NCI-H2171 (cell line): ENCODE results near the gene PRKN.

Experiments used
- DNase-seq: peaks from one replicate; lab custom pipeline; 2025; lab: John Stamatoyannopoulos, UW

The PRKN gene

GRCh38 chr6:162727322-162728182, at the start of gene PRKN, which contains the start of gene PACRG:
TSS of gene PRKN (minus strand) at chr6:162727766.
TSS of gene PACRG (plus strand) at chr6:162727974.
- peak; percentile 96 for DNase-seq

- no peak for DNase-seq
Observed at GRCh38 chr6:162777091-162777490, 49.5 kb upstream of the PRKN start.

- peak; percentile 52 for DNase-seq
Observed at GRCh38 chr6:162773996-162774395, 46.4 kb upstream of the PRKN start.

- no peak for DNase-seq
Observed at GRCh38 chr6:162772466-162772865, 44.9 kb upstream of the PRKN start.

GRCh38 chr6:162770955-162771354, 43.4 kb upstream of the PRKN start:
- DNase-seq: no peak

GRCh38 chr6:162770136-162770535, 42.6 kb upstream of the PRKN start:
- DNase-seq: no peak

DNA sequence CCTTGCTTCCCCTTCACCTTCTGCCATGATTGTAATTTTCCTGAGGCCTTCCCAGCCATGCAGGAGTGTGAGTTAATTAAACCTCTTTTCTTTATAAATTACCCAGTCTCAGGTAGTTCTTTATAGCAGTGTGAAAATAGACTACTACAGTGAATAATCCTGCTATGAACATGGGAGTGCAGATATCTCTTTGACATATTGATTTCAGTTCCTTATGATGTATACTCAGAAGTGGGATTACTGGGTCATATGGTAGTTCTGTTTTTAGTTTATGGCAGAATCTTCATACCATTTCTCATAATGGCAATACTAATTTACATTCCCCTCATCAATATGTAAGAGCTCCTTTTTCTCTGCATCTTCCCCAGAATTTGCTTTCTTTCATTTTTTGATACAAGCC, 26.2 kb upstream of the PRKN start:
- no peak for DNase-seq

GRCh38 chr6:162751211-162751859, 23.8 kb upstream of the PRKN start:
- DNase-seq: no peak

DNA sequence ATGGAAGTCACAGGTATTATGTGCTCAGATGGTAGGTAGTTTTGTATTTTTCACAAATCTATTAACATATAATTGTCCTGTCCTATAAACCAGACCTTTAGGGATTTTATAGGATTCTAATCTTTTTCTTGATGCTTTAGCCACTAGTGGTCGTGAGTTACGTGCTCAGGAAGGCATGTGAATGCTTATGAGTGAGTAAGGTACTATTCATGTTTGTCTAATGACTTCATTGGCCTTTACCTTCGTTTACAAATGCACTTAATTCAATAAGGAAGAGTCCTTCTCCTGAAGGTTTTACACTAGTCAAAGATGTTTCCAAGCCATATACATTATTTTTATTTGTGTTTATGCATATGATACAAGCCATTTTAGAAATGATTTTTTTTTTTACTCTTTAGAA, 23.2 kb upstream of the PRKN start:
- no peak for DNase-seq

DNA sequence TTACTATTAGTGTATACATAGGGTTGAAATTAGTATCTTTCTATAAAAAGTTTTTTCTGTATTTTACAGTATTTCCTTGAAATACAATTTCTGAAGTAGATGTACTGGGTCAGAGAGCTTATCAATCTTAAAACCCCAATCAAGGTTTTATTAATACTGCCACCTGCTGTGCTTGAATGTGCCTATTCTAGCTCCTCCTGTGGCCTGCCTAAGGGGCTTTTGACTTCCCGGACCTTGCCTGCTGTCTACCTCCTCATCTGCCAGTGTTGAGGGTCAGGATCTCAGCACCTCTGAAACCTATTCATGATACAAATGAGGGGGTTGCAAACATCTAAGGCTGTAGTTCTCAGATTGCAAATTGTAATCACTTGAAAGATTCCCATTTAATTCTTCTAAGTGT, 9.4 kb upstream of the PRKN start:
- no peak for DNase-seq

GRCh38 chr6:162733489-162733888, 5.9 kb upstream of the PRKN start:
- DNase-seq: no peak

DNA sequence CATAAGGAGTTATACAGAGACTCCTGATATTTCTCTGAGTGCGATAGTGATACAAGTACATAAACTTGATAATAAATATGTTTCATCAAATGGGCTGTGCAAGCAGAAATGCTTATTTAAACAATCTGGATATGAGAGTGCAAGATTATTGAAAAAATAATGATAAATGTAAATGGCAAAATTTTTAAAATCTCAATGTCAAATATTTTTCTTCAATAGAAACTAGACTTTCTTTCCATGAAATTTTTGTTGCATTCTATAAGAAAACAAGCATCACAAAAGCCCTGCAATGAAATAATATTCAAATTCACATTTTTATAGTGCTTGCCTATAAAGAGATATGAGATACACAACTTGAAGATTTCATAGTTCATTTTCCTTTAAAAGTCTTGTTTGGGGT, 2.9 kb upstream of the PRKN start:
- DNase-seq: no peak

- DNase-seq: no peak
Observed at GRCh38 chr6:162728706-162729105, 1.1 kb upstream of the PRKN start.

DNA sequence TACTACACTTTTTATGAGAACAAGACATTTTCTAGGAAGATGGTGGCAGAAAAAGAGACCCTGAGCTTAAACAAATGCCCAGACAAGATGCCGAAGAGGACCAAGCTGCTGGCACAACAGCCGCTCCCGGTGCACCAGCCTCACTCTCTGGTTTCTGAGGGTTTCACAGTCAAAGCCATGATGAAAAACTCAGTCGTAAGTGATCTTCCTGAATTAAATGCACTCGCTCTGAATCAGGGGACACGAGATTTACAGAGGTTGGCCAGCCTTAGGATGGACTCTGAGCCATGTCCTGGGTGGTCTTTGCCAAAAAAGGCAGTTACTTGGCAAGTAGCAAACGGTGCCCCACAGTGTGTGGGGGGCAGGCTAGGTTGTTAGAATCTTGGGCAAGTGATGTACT, 631 bp upstream of the PRKN start:
- no peak for DNase-seq

DNA sequence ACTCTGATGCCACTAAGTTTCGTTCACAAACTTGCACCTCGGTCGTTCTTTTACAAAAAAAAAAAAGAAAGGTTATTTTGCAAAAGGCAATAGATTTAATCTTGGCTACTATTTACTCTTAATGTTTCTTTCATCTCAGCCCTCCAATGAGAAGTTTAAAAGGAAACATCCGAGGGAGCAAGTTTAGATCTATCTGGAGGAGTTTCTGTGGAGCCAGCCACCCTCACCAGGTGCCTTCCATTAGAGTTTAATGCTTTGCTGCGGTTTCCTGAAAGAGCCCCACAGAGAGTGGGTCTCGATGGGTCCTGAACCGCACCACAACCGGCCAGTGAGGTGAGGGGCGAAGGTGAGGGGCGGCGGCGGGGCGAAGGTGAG, 632 bp downstream of the PRKN start:
- no peak for DNase-seq

GRCh38 chr6:162722633-162723032, 4.9 kb downstream of the PRKN start:
- no peak for DNase-seq

- no peak for DNase-seq
Observed at GRCh38 chr6:162722226-162722625, 5.3 kb downstream of the PRKN start.

DNA sequence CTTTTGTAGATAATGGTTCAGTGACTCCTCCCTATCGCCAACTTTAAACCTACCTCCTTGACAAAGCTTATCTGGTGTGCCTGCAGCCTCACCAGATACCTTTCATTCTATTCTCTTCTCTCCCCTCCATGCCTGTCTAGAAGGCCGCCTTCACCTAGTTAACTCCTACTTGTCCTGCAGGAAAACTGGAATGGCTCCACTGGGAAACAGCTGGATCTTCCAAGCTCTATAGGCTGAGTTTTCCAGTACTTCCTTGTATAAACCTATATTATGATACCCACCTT, 6.2 kb downstream of the PRKN start:
- no peak for DNase-seq

GRCh38 chr6:162719528-162719927, 8.0 kb downstream of the PRKN start:
- no peak for DNase-seq

- DNase-seq: no peak
Observed at GRCh38 chr6:162715601-162716000, 12.0 kb downstream of the PRKN start.

DNA sequence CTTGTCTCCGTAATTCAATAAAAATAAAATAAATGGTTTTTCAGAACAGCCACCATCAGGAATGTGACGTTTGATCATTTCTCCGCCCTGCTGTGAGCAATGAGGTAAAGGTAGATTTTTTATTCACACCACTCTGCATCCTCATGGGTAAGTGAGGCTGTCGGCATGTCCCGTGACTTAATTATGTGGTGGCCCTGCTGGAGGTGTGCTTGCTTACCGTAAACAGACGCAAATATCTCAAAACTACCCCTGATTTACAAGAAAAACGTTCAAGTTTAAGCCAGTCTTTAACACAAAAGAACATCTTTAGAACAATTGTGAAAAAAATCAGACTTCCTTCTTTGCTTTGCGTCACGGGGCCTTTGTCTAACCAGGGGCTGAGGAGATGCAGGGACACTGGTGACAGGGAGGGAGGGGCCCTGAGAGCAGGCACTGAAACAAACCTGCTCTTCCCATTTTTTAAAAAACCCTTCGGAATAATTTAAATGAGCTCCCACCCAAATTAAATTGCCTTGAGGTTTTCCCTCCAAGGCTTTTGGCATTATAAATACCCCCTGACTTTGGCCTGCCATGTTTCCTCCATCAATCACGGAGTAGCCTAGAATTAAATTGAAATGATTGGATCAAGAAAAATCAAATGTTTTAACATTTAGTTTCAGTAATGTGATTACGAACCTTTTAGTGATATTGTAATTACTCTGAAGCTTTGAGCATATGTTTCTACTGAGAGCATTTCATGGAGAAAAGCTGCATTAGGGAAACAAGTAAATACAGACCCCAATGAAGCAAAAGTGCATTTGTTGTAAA, 13.4 kb downstream of the PRKN start:
- no peak for DNase-seq

DNA sequence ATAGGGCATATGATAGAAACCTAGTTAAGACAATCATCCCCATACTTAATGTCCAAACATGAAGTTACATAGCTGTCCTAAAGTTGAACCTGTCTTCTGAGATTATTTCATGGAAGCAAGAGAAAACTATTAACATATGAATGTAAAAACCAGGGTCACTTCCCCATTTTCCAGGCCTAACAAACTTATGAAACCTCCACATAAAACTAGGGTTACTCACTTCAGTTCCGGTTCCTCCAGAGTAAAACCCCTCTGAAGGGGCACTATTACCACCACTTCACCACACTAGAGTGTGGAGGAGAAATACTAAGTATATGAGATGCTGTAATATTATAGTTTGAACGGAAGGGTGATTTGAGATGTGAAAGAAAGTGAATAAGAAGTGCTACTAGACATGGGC, 14.9 kb downstream of the PRKN start:
- no peak for DNase-seq

GRCh38 chr6:162711376-162711775, 16.2 kb downstream of the PRKN start:
- DNase-seq: no peak
